CD1c-positive myeloid dendritic cell (primary cell): ENCODE results near the gene MYO9B.

ENCODE experiments used
- DNase-seq: peaks from one replicate; pipeline ENCODE4 v3.0.0-alpha.2; 2016; ENCODE audit errors: extremely low spot score

The MYO9B gene

GRCh38 chr19:17213334-17213733 is 137.8 kb downstream of the MYO9B start:
- no peak for DNase-seq

GRCh38 chr19:17214508-17215126 is 139.0 kb downstream of the MYO9B start:
- DNase-seq = no peak

DNA sequence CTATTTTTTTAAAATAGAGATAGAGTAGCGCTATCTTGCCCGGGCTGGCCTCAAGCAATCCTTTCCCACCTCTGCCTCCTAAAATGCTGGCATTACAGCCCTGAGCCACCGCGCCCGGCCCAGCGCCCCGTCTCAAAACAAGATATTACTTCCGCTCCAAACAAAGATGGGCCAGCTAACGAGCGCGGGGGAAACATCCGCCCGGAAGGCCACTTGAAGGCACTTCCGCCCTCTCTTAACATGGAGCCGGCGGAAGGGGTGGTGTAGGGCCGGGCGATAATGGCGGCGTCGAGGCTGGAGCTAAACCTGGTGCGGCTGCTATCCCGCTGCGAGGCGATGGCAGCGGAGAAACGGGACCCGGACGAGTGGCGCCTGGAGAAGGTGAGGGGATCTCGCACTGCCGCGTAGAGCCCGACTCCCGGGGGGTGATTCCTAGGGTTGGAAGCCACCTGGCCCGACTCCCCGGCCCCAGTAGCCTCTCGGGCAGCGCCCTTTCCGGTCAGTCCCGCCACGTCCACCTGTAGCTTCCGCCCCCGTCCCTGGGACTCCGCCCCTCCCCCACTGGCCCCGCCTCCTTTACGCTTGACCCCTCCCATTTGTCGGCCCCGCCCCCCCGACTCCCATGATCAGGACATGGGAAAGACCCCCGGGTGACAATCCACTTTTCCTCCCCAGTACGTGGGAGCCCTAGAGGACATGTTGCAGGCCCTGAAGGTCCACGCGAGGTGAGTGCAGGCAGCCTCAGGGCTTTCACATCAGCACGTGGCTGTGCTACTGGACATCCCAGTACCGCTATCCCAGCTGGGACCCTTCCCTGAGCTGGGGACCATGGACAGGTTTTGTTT is 139.8 kb downstream of the MYO9B start, which contains the start of gene USE1:
TSS of gene USE1 (plus strand) at position 231 of the 845 bp plus-strand sequence. CDS start at position 280, 49 bp downstream.
- peak; percentile 94 for DNase-seq

- DNase-seq = no peak
Measured at GRCh38 chr19:17216058-17216670, 140.6 kb downstream of the MYO9B start.

GRCh38 chr19:17219286-17219685 is 143.7 kb downstream of the MYO9B start:
- no peak for DNase-seq

DNA sequence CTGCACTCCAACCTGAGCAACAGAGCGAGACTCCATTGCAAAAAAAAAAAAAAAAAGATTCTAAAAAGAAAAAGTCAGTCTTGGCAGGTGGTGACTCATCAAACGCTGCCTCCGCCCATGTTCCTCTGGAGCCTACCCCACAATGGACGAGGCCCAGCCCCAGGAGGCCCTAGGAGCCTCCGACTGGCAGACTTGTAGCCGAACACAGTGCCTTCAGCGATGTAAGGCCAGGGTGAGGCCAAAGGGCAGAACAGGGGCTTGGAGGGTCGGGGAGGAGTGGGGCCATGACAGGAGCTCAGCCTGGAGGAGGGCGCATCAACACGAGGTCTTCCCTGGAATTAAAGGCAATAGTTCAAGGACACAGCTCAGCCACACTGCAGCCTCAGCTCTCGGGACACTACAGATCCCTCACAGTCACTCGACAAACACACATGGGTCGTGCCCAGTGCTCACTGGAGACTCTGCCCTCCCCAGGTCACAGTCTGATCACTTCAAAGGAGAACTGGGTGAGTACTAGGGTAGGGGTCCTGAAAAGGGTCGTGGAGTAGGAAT is 144.7 kb downstream of the MYO9B start:
- DNase-seq = peak; percentile 51

DNA sequence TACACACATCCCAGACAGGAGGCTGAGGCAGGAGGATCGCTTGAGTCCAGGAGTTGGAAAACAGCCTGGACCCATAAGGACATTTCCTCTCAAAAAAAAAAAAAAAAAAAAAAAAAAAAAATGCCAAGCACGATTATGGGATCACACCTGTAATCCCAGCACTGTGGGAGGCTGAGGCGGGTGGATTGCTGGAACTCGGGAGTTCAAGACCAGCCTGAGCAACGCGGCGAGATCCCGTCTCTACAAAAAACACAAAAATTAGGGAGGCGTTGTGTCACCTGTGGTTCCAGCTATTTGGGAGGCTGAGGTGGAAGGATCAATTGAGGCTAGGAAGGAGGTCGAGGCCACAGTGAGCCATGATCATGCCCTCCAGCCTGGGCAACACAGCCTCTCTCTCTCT is 149.5 kb downstream of the MYO9B start:
- DNase-seq = no peak

- DNase-seq = peak; percentile 99
Measured at GRCh38 chr19:17226002-17226933, 150.7 kb downstream of the MYO9B start, which contains the start of gene OCEL1. Gene OCEL1, plus strand, starts transcription at chr19:17226226. Its CDS starts 22 bp downstream, at chr19:17226248.

DNA sequence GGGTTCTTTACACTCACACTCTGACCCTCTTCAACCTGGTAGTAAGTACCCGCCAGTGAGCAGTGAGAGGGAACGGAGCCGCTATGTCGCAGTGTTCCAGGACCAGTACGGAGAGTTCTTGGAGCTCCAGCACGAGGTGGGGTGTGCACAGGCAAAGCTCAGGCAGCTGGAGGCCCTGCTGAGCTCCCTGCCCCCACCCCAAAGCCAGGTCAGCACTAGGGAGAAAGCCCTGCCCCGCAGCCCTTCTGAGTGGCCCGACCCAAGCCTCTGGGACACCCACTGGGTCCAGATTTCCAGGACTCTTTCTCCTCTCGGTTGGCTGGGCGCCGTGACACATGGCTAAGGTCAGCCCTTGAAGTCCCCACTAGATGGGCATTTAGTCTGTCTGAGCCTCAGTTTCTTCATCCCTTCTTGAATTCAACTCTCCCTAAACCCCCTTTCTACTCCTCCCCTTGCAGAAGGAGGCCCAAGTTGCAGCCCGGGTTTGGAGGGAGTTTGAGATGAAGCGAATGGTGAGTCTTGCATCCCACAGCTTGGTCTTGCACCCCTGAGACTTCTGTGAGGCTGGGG is 152.3 kb downstream of the MYO9B start:
- DNase-seq = no peak

DNA sequence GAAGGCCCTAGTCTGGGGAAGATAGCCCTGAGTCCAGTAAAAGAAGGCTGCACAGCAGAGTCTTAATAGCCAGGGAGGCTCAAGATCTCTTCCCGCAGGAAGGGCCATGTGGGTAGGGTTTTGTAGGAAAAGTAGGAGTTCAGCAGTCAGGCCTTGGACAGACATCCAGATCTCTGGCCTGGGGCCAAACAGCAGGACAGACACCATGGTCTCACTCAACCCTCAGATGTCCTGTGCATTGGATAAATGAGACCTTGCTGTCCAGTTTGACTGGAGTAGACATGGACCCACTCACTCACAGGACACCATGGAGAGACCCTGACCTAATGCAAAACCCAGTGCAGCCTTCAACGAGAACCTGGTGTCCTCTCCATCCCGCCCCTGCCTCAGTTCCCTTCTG is 154.3 kb downstream of the MYO9B start:
- no peak for DNase-seq

- no peak for DNase-seq
Measured at GRCh38 chr19:17232258-17232657, 156.7 kb downstream of the MYO9B start.

GRCh38 chr19:17234911-17235299 is 159.3 kb downstream of the MYO9B start:
- peak; percentile 47 for DNase-seq

DNA sequence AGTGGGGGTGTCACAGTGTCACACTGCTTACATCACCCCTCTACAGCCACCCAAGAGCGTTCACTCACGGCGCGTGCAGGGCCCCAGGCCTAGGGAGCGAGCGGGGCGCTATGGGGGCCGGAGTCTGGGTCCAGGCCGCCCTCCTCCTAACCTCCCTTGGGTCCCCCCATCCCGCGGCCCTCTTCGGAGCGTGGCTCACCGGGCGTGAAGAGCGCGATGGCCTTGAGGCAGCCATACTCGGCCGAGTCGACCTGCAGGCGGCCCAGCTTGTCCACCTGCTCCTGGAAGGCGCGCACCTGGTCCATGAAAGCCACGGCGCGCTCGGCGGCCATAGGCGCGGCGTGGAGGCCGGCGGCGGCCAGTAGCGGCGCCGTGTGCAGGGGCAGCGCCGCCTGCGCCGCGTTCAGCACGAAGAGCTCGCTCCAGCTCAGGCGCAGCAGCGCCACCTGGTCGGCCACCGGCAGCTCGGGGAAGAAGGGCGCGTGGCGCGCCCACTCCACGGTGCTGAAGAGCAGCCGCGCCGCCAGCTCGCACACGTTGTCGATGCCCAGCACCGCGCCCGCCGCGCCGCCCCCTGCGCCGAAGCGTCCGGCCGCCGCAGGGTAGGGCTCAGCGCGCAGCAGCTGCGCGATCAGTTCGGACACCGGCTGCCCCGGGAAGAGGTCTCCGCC is 159.9 kb downstream of the MYO9B start:
- DNase-seq = peak; percentile 84

GRCh38 chr19:17235971-17236777 is 160.6 kb downstream of the MYO9B start:
- no peak for DNase-seq

DNA sequence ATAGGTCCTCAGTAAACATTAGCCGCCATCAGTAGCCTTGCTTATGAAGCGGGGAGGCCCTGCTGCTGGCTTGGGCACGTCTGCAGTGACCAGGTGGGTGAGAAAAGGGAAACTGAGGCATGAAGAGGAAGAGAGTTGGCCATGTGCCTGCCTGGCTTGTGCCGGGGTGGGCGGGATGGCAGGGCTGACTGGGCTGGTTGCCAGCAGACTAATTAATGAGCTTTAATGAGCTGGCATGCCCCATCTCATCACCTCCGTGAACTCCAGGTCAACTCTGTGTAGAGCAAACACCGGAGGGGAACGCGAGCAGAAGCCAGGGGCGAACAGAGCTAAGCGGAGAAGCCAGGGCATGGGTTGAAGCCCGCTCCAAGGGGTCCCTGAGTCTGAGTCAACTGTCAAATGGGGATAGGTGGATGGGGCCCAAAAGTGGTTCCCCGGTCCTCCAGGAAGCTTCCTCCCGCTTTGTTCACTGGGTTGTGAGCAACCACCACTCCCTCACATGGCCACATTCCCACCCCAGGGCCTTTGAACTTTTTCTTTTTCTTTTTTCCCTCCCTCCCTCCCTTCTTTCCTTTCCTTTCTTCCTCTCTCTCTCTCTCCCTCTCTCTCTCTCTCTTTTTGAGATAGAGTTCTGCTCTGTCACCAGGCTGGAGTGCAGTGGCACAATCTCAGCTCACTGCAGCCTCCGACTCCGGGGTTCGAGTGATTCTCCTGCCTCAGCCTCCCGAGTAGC is 161.4 kb downstream of the MYO9B start:
- DNase-seq = no peak

DNA sequence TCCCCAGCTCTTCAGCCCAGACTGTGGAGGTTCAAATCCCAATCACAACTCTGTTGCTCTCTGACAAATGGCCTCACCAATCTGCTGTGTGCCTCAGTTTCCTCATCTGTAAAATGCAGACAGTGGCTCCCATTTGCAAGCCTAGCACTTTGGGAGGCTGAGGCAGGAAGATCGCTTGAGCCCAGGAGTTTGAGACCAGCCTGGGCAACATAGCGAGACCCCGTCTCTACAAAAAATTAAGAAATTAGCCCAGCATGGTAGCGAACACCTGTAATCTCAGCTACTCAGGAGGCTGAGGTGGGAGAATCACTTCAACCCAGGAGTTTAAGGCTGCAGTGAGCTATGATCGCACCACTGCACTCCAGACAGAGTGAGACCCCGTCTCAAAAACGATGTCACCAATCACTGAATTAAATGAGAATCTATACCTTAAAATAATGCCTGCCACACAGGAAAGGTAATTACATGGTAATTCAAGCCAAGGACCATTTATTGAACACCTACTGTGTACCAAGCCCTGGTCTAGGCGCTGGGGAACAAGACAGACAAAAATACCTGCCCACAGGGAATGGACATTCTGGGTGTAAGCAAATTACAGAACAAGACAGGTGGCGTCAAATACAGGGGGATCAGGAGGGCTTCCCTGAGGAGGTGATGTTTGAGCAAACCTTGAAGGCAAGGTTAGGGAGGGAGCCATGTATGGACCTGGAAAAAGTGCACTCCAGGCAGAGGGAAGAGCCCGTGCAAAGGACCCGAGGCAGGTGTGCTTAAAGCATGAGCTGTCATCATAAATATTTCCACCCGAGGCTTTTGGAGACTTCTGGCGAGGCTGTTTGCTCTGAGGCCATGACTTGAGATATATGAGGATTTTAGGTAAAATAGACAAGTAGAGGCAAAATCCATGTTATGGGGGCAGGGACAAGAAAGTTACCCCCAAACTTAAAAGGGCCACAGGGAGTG is 162.4 kb downstream of the MYO9B start:
- no peak for DNase-seq

DNA sequence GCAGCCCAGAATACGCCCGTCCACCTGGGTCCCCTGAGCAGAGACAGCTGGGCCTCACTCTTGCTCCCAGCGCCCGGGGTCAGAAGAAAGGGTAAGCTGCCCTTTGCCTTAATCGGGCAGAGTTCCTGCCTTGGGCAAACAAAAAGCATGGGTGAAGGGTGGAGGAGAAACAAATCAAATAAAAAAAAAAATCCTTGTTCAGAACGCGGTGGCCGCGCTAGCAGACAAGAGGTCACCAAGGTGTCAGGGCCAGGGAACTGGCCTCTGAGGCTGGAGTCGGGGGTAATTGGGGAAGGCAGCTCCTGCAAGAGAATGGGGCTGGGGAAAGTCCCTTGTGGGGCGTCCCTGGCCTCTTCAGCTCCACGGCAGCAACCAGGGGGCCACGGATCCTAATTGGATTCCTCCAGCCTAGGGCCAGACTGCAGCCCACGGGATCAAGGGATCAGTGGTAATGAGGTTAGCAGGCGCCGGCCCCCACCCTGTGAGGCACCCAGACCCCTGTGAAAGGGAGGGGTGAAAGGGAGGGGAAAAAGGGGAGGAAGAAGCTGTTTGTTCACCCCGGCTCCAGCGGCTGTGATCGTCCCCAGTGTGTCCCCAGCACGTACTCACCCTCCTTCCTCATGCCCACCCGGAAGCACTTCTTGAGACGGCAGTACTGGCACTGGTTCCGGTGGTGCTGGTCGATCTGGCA is 164.6 kb downstream of the MYO9B start:
- no peak for DNase-seq
